Spleen (tissue), 11 donors: ENCODE results near the gene CYB5D1. TPM values are rescaled to one million over a fixed set of nuclear protein-coding genes. Genes with fewer than 3 reads are reported as not detected.
"Not testable (repeated sequence)": the region's sequence is repeated elsewhere in the genome, so short reads cannot be mapped to it uniquely, and the experiment has no call there.

Experiments
- DNase-seq: peaks from one replicate; pipeline ENCODE4 v3.0.0-alpha.2; 2020
- H3K27ac ChIP-seq, 8 donors: fragments of 200-600 bp; sonication (generic) in 7 of 8; 1 replicate in 4 of 8; 2 replicates in 4 of 8; pipeline versions ENCODE4 v1.5.0 to v1.8.0; 2016 to 2021; ENCODE audit warnings: inconsistent platforms in 4 of 8, mild to moderate bottlenecking in 4 of 8, moderate library complexity in 1 of 8
- H3K27me3 ChIP-seq, 7 donors: fragments of 200-600 bp; sonication (generic) in 6 of 7; replicated peaks in 1 of 7; 1 replicate in 4 of 7; 2 replicates in 3 of 7; pipeline versions ENCODE4 v1.5.0 to v1.8.0; 2016 to 2021; ENCODE audit warnings: inconsistent platforms in 3 of 7, mild to moderate bottlenecking in 1 of 7
- H3K36me3 ChIP-seq, 6 donors: fragments of 200-600 bp; sonication (generic) in 5 of 6; 1 replicate in 4 of 6; 2 replicates in 2 of 6; pipeline versions ENCODE4 v1.5.0 to v1.8.0; 2016 to 2021; ENCODE audit warnings: inconsistent platforms in 2 of 6
- H3K4me1 ChIP-seq, 6 donors: fragments of 200-600 bp; sonication (generic) in 5 of 6; 1 replicate in 3 of 6; 2 replicates in 3 of 6; pipeline versions ENCODE4 v1.5.0 to v1.8.0; 2016 to 2021; ENCODE audit warnings: inconsistent platforms in 3 of 6
- H3K4me3 ChIP-seq, 8 donors: fragments of 200-600 bp; sonication (generic) in 7 of 8; 1 replicate in 4 of 8; 2 replicates in 4 of 8; pipeline versions ENCODE4 v1.5.0 to v1.8.0; 2016 to 2021; ENCODE audit warnings: inconsistent platforms in 4 of 8, mild to moderate bottlenecking in 4 of 8, moderate library complexity in 2 of 8
- H3K9me3 ChIP-seq, 8 donors: fragments of 200-600 bp; sonication (generic) in 7 of 8; 1 replicate in 4 of 8; 2 replicates in 4 of 8; pipeline versions ENCODE4 v1.5.0 to v1.8.0; 2016 to 2021; ENCODE audit warnings: inconsistent platforms in 4 of 8
- POLR2A ChIP-seq, 3 donors: fragments of 450-650 bp; IDR thresholded peaks; one replicate each; pipeline ENCODE4 v1.5.1; 2017; ENCODE audit warnings: antibody characterized with exemption in 3 of 3, mild to moderate bottlenecking in 1 of 3
- POLR2AphosphoS5 ChIP-seq, 3 donors: sonication (generic); formaldehyde crosslinking; IDR thresholded peaks; one replicate each; pipeline ENCODE4 v1.5.1; 2017; ENCODE audit warnings: antibody characterized with exemption in 3 of 3
- WGBS, 5 donors: extraction: QIAGEN DNeasy Blood & Tissue Kit in 3 of 5; methylation state at CpG; one replicate each; pipeline versions ENCODE4 v1.1.5 to v1.1.7; 2013 to 2018; 5-methylcytosine and 5-hydroxymethylcytosine counted together
- intact Hi-C: fragments of 100-400 bp; cut with DNase I; formaldehyde crosslinking; loops from one replicate; pipeline ENCODE4 v1.15.0; 2023; ENCODE audit warnings: low total_unique reads
- polyA plus RNA-seq, 3 donors: library from polyadenylated mRNA; stranded (reverse); fragments of 200-250 nt; gene quantifications; one replicate each; pipeline ENCODE4 v1.2.1, GENCODE V29; 2013
- total RNA-seq, 7 donors: library from RNA; depleted of rRNA in 3 of 7; stranded (reverse); fragments of >200 nt in 3 of 7; fragmentation: NEBNext Ultra II Directional in 4 of 7; extraction: Animal tissue kit (Norgen Biotek cat#: 25700) in 4 of 7; gene quantifications; one replicate each; pipeline versions ENCODE4 v1.1.0 to v1.2.1, GENCODE V29; 2016 to 2021
- TF ChIP-seq, protein P1 (sequence below), 11 experiments: fragments of 200-600 bp in 7 of 11; fragments of 450-650 bp in 4 of 11; sonication (generic) in 4 of 11; IDR thresholded peaks in 8 of 11; conservative IDR thresholded peaks in 3 of 11; 1 replicate in 7 of 11; 2 replicates in 4 of 11; pipeline versions ENCODE4 v1.4.0 to v1.8.0; 2016 to 2021; ENCODE audit warnings: antibody characterized with exemption in 11 of 11, inconsistent platforms in 4 of 11, mild to moderate bottlenecking in 1 of 11
- donor health status: healthy with polysubstance abuse.
- donor health status: DM: no; HTN: no; CAD: no; lungs with moderate emphysema.
- donor health status: DM: no; HTN: no; CAD: no.
- donor health status: Bipolar disorder and iron deficiency.
- donor health status: healthy.
- donor health status: DM: no; HTN: no; CAD: no.
- donor health status: DM: yes; HTN: yes; CAD: no.

CYB5D1 gene
- total and polyA plus RNA-seq, 10 donors: 2.1 to 13.2 (median 5.0) TPM

DNA sequence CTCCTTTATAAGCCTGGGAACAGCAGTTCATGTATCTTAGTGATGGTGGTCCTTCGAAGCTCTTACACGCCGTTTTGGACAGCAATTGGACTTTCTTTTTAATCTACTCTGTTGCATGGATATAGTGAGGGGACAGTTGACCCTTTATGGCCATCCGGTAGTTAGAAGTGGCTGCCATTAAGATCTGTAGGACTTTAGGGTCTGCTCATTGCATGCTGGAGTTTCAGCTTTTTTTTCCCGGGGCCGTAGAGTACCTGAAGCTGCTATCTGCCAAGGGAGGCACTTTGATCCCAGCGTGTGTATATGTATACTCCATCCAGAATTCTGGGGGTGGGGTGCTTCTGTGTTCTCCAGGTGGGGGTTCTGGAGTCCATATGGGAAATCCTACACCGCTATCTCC lies 1.2 kb downstream of the CYB5D1 start:
- Histone ChIP-seq H3K4me3 (peak overlapping the region in 4 of 8 donors; percentile 53 to 79 (median 71)), H3K36me3 (peaks cover 0 to 40% (median 4%) of the 10 kb centered on the region in 6 donors), H3K9me3 (no peaks in the 10 kb centered on the region), H3K4me1 (peaks cover 27 to 65% (median 49%) of the 10 kb centered on the region in 6 donors), H3K27me3 (no peaks in the 10 kb centered on the region), H3K27ac (peak overlapping the region in 2 of 8 donors; percentile 94 to 99)
- DNase-seq: no peak
- intact Hi-C loops: no loop called here
- 92 to 95% (median 94%) methylated on average over 8 of the region's 8 CpGs for WGBS, 5 donors
- TF ChIP-seq POLR2AphosphoS5 (IDR thresholded peaks at IDR 0.05) (no peak), POLR2A (IDR thresholded peaks at IDR 0.05) (no peak)
- TF ChIP-seq, protein P1, sequence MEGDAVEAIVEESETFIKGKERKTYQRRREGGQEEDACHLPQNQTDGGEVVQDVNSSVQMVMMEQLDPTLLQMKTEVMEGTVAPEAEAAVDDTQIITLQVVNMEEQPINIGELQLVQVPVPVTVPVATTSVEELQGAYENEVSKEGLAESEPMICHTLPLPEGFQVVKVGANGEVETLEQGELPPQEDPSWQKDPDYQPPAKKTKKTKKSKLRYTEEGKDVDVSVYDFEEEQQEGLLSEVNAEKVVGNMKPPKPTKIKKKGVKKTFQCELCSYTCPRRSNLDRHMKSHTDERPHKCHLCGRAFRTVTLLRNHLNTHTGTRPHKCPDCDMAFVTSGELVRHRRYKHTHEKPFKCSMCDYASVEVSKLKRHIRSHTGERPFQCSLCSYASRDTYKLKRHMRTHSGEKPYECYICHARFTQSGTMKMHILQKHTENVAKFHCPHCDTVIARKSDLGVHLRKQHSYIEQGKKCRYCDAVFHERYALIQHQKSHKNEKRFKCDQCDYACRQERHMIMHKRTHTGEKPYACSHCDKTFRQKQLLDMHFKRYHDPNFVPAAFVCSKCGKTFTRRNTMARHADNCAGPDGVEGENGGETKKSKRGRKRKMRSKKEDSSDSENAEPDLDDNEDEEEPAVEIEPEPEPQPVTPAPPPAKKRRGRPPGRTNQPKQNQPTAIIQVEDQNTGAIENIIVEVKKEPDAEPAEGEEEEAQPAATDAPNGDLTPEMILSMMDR (IDR thresholded peaks at IDR 0.05 in 8 of 11, conservative IDR thresholded peaks at IDR 0.05 in 3 of 11): no peak

DNA sequence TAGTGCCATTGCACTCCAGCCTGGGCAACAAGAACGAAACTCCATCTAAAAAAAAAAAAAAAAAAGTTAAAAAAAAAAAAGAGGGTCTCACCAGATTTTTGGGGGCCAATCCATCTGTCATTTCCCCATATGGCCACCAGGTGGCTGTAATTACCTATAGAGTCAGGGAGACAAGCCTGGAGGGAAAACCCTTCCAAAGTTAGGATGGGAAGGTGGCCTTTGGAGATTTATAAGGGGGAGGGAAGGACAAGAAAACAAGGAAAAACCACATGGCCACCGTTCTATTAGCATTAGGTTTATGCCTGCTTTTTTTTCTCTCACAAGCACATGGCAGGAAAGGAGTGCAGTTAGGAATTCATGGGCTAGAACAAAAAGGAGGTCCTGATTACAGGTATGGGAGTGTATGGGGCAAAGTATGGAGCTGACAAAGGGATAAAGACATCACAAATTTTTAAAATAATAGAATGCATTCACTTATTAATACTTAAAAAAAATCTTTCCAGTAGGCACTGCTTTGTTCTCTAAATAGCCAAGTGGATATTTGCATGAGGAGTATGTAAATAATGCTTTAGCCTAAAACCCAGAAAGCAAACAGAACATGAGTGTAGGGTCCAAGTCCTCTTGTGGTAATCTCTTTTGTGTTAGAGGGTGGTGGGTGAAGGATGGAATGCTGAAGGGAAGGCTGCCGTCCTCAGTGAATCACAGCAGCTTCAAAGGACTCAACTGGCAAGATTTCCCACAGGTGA lies 5.1 kb downstream of the CYB5D1 start:
- H3K36me3 ChIP-seq: peaks cover 0 to 18% (median 0%) of the 10 kb centered on the region in 6 donors
- WGBS, 5 donors: 31 to 45% (median 38%) methylated on average over 3 of the region's 3 CpGs
- H3K27ac ChIP-seq: no peak overlapping the region
- H3K9me3 ChIP-seq: no peaks in the 10 kb centered on the region
- no peak for DNase-seq
- peaks cover 7 to 46% (median 26%) of the 10 kb centered on the region in 6 donors for H3K4me1 ChIP-seq
- intact Hi-C loops: loop anchor here (5.0 kb wide), 2 partner anchors 36 to 124 kb away; no protein-coding TSS in a partner anchor
- no peaks in the 10 kb centered on the region for H3K27me3 ChIP-seq
- H3K4me3 ChIP-seq: no peak overlapping the region
- TF ChIP-seq, protein P1 (IDR thresholded peaks at IDR 0.05 in 8 of 11, conservative IDR thresholded peaks at IDR 0.05 in 3 of 11): peak; percentile 61 to 95 (median 88)
- no peak for TF ChIP-seq POLR2A (IDR thresholded peaks at IDR 0.05)

DNA sequence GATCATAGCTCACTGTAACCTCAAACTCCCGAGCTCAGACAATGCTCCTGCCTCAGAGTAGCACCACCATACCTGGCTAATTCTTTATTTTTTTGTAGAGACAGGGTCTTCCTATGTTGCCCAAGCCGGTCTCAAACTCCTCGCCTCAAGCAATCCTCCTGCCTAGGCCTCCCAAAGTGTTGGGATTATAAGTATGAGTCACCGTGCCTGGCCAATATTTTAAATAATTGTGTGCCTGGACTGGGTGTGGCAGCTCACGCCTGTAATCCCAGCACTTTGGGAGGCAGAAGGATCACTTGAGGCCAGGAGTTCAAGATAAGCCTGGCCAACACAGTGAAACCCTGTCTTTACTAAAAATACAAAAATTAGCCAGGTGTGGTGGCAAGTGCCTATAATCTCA lies 6.6 kb downstream of the CYB5D1 start:
- not testable (repeated sequence) for H3K4me3 ChIP-seq, DNase-seq, H3K27me3 ChIP-seq, H3K9me3 ChIP-seq, H3K27ac ChIP-seq
- intact Hi-C loops: loop anchor here (5.0 kb wide), 2 partner anchors 37 to 123 kb away; no protein-coding TSS in a partner anchor
- Histone ChIP-seq H3K4me1 (peaks cover 0 to 46% (median 23%) of the 10 kb centered on the region in 6 donors), H3K36me3 (peaks cover 0 to 14% (median 0%) of the 10 kb centered on the region in 6 donors)
- 80 to 94% (median 85%) methylated on average over 5 of the region's 5 CpGs for WGBS, 5 donors

DNA sequence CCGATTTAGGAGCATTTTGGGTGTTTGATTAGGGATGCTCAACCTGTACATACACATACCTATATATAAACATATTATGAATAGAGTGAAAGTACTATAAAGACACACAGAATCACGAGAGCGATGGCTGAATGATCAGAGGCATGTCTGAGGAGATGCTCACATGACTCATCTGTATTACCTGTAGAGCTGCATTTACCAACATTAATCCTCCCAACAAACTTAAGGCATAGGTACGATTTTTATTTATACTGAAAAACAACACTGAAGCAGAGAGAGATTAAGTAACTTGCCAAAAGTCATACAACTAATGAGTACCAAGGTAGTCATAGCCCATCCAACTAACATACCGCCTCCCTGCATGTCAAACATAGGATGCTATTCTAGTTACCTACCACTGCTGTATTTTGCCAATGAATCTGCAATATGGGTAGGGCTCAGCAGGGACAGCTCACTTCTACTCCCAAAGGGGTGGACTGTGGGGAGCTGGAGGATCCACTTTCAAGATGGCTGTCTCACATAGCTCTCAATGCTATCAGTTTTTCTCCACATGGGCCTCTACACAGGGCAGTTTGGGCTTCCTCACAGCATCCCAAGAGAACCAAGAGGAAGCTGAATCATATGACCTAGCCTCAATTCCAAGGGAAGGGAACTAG lies 7.3 kb downstream of the CYB5D1 start:
- Histone ChIP-seq H3K4me1 (peaks cover 0 to 51% (median 24%) of the 10 kb centered on the region in 6 donors), H3K9me3 (no peaks in the 10 kb centered on the region), H3K27ac (no peak overlapping the region), H3K36me3 (peaks cover 0 to 10% (median 0%) of the 10 kb centered on the region in 6 donors), H3K4me3 (no peak overlapping the region), H3K27me3 (no peaks in the 10 kb centered on the region)
- DNase-seq: no peak
- 94 to 98% (median 95%) methylated on average over 5 of the region's 5 CpGs for WGBS, 5 donors
- TF ChIP-seq POLR2A (IDR thresholded peaks at IDR 0.05): no peak
- no peak for TF ChIP-seq POLR2AphosphoS5 (IDR thresholded peaks at IDR 0.05)
- TF ChIP-seq, protein P1 (IDR thresholded peaks at IDR 0.05 in 8 of 11, conservative IDR thresholded peaks at IDR 0.05 in 3 of 11): no peak
- intact Hi-C loops: loop anchor here (5.0 kb wide), 2 partner anchors 38 to 122 kb away; no protein-coding TSS in a partner anchor
